ENCODE measurements around the gene DSC2. TPM values are rescaled to one million over a fixed set of nuclear protein-coding genes. Genes with fewer than 3 reads are reported as not detected.

DSC2 gene
- total RNA-seq, 1 donor from 2014 or later, result 48.7 TPM

DNA sequence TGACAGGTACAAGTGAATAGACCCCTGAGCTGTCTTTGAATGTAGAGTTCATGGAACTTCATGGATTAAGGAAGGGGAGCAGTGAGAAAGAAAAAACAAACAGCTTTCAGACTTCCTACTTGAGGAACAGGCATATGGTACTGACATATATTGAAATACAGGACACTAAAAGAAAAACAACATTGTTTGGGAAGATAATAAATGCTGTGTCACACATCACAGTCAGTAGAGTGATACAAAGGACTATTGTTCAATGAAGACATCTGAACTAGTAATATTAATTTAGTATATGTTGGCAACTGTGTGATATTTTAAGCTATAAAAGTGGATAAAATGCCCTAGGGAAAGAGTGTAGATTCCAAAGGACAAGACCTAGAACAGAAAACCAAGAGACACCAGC, 3.3 kb downstream of the DSC2 start:
- H3K27me3 Mint-ChIP-seq (ENCODE audit: low read depth, unreplicated experiment), result no peaks in the 10 kb centered on the region
- H2AFZ ChIP-seq (ENCODE audit: low read depth, low read length), result no peak overlapping the region

DNA sequence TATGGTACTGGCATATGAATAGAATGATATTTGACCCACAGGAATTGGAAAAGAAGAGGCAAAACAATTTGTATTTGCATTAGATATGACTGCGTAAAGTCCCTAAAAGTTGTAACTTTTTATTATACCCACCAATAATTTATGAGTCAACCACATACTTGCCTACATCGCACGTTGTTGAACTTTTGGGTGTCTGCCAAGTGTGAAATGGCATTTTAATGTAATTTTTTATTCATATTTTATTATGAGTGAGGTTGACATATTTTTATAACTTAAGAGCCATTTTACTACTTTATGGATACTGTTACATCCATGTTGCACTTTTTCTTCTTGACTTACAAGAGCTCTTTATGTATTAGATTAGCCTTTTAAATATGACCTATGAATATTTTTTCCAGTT, 4.6 kb downstream of the DSC2 start:
- no peak for DNase-seq (ENCODE audit: low read depth)
- Mint-ChIP-seq H3K36me3 (ENCODE audit: low read depth, unreplicated experiment) (peaks cover 2% of the 10 kb centered on the region), H3K9me3 (ENCODE audit: unreplicated experiment) (no peaks in the 10 kb centered on the region), H3K27ac (ENCODE audit: unreplicated experiment) (no peak overlapping the region), H3K4me1 (ENCODE audit: low read depth, unreplicated experiment) (peaks cover 11% of the 10 kb centered on the region), H3K4me3 (ENCODE audit: unreplicated experiment) (no peak overlapping the region), H3K27me3 (ENCODE audit: low read depth, unreplicated experiment) (no peaks in the 10 kb centered on the region)
- no peak for FAIRE-seq
- no peak overlapping the region for H2AFZ ChIP-seq (ENCODE audit: low read depth, low read length)
- H4K20me1 ChIP-seq (ENCODE audit: insufficient read depth, low read length), result no peaks in the 10 kb centered on the region
- H3K4me2 ChIP-seq (ENCODE audit: low read length), result no peak overlapping the region
- no peaks in the 10 kb centered on the region for H3K79me2 ChIP-seq (ENCODE audit: insufficient read depth, low read length)
- H3K4me3 ChIP-seq (ENCODE audit: insufficient read depth, low read depth, low read length), result no peak overlapping the region
- H3K9me3 ChIP-seq (ENCODE audit: insufficient read depth, low read depth, low read length), result no peaks in the 10 kb centered on the region
- TF ChIP-seq EZH2 (IDR thresholded peaks at IDR 0.05; ENCODE audit: insufficient read depth, low read length), result no peak
- TF ChIP-seq, protein P1, sequence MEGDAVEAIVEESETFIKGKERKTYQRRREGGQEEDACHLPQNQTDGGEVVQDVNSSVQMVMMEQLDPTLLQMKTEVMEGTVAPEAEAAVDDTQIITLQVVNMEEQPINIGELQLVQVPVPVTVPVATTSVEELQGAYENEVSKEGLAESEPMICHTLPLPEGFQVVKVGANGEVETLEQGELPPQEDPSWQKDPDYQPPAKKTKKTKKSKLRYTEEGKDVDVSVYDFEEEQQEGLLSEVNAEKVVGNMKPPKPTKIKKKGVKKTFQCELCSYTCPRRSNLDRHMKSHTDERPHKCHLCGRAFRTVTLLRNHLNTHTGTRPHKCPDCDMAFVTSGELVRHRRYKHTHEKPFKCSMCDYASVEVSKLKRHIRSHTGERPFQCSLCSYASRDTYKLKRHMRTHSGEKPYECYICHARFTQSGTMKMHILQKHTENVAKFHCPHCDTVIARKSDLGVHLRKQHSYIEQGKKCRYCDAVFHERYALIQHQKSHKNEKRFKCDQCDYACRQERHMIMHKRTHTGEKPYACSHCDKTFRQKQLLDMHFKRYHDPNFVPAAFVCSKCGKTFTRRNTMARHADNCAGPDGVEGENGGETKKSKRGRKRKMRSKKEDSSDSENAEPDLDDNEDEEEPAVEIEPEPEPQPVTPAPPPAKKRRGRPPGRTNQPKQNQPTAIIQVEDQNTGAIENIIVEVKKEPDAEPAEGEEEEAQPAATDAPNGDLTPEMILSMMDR (IDR thresholded peaks at IDR 0.05; ENCODE audit: insufficient read depth, low read depth, low read length), result no peak
- H3K36me3 ChIP-seq (ENCODE audit: insufficient read depth, low read length), result no peaks in the 10 kb centered on the region
- peaks cover 7% of the 10 kb centered on the region for H3K27me3 ChIP-seq (ENCODE audit: insufficient read depth, low read length)
- H3K27ac ChIP-seq (ENCODE audit: low read depth, low read length), result no peak overlapping the region
- H3K9ac ChIP-seq (ENCODE audit: low read length), result no peak overlapping the region
- peaks cover 4% of the 10 kb centered on the region for H3K4me1 ChIP-seq (ENCODE audit: insufficient read depth, low read length)

More for the DNA sequence above, 3.3 kb downstream of the DSC2 start:
- H3K4me1 ChIP-seq (ENCODE audit: insufficient read depth, low read length), result peaks cover 4% of the 10 kb centered on the region
- Mint-ChIP-seq H3K36me3 (ENCODE audit: low read depth, unreplicated experiment) (no peaks in the 10 kb centered on the region), H3K4me1 (ENCODE audit: low read depth, unreplicated experiment) (peaks cover 11% of the 10 kb centered on the region), H3K27ac (ENCODE audit: unreplicated experiment) (no peak overlapping the region), H3K9me3 (ENCODE audit: unreplicated experiment) (no peaks in the 10 kb centered on the region), H3K4me3 (ENCODE audit: unreplicated experiment) (peak overlapping the region; percentile 34)
- no peaks in the 10 kb centered on the region for H3K79me2 ChIP-seq (ENCODE audit: insufficient read depth, low read length)
- DNase-seq (ENCODE audit: low read depth) (no peak), FAIRE-seq (no peak)
- H3K36me3 ChIP-seq (ENCODE audit: insufficient read depth, low read length), result no peaks in the 10 kb centered on the region
- H3K27me3 ChIP-seq (ENCODE audit: insufficient read depth, low read length), result peaks cover 7% of the 10 kb centered on the region
- H3K9me3 ChIP-seq (ENCODE audit: insufficient read depth, low read depth, low read length), result no peaks in the 10 kb centered on the region
- no peaks in the 10 kb centered on the region for H4K20me1 ChIP-seq (ENCODE audit: insufficient read depth, low read length)
- no peak overlapping the region for H3K9ac ChIP-seq (ENCODE audit: low read length)
- no peak overlapping the region for H3K4me2 ChIP-seq (ENCODE audit: low read length)
- H3K4me3 ChIP-seq (ENCODE audit: insufficient read depth, low read depth, low read length), result no peak overlapping the region
- H3K27ac ChIP-seq (ENCODE audit: low read depth, low read length), result no peak overlapping the region
- no peak for TF ChIP-seq EZH2 (IDR thresholded peaks at IDR 0.05; ENCODE audit: insufficient read depth, low read length)
- TF ChIP-seq, protein P1 (IDR thresholded peaks at IDR 0.05; ENCODE audit: insufficient read depth, low read depth, low read length), result no peak

DNA sequence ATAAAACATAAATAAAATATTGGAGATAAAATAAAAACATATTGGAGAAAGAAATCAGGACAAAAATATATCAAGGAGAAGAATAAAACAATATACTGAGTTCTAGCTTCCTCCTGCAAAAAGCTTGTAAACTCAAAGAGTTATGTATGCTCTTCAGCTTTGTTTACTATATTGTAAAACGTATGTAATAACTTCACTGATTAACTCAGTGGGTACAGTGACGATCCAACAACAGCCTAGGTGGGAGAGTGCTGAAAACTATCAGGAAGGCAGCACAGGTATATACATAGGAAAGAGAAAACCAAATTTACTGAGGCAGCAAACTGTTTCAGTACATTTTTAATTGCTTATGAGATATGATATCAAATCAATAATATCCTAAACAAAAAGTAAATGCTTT, 8.3 kb downstream of the DSC2 start:
- Histone ChIP-seq H3K4me3 (ENCODE audit: insufficient read depth, low read depth, low read length) (no peak overlapping the region), H4K20me1 (ENCODE audit: insufficient read depth, low read length) (no peaks in the 10 kb centered on the region), H3K4me2 (ENCODE audit: low read length) (no peak overlapping the region), H3K9ac (ENCODE audit: low read length) (no peak overlapping the region), H3K9me3 (ENCODE audit: insufficient read depth, low read depth, low read length) (no peaks in the 10 kb centered on the region), H3K27ac (ENCODE audit: low read depth, low read length) (no peak overlapping the region), H3K79me2 (ENCODE audit: insufficient read depth, low read length) (no peaks in the 10 kb centered on the region), H3K4me1 (ENCODE audit: insufficient read depth, low read length) (no peaks in the 10 kb centered on the region), H3K36me3 (ENCODE audit: insufficient read depth, low read length) (no peaks in the 10 kb centered on the region), H3K27me3 (ENCODE audit: insufficient read depth, low read length) (no peaks in the 10 kb centered on the region), H2AFZ (ENCODE audit: low read depth, low read length) (no peak overlapping the region)
- Mint-ChIP-seq H3K36me3 (ENCODE audit: low read depth, unreplicated experiment) (peaks cover 6% of the 10 kb centered on the region), H3K4me3 (ENCODE audit: unreplicated experiment) (no peak overlapping the region), H3K9me3 (ENCODE audit: unreplicated experiment) (no peaks in the 10 kb centered on the region), H3K27me3 (ENCODE audit: low read depth, unreplicated experiment) (no peaks in the 10 kb centered on the region), H3K4me1 (ENCODE audit: low read depth, unreplicated experiment) (peaks cover 2% of the 10 kb centered on the region), H3K27ac (ENCODE audit: unreplicated experiment) (no peak overlapping the region)
- no peak for DNase-seq (ENCODE audit: low read depth)
- no peak for FAIRE-seq
- TF ChIP-seq EZH2 (IDR thresholded peaks at IDR 0.05; ENCODE audit: insufficient read depth, low read length), result no peak
- TF ChIP-seq, protein P1 (IDR thresholded peaks at IDR 0.05; ENCODE audit: insufficient read depth, low read depth, low read length), result no peak
